OCI-M1 (cell line): ENCODE measurements around the gene SUN5.
"Not testable (repeated sequence)": the region's sequence is repeated elsewhere in the genome, so short reads cannot be mapped to it uniquely, and the experiment has no call there.

Source experiments
- DNase-seq: peaks from one replicate; lab custom pipeline; 2025; lab: John Stamatoyannopoulos, UW

Gene SUN5

GRCh38 chr20:32965115-32965514 lies 39.1 kb downstream of the SUN5 start:
- no peak for DNase-seq

GRCh38 chr20:32964575-32964974 lies 39.7 kb downstream of the SUN5 start:
- no peak for DNase-seq

GRCh38 chr20:32963176-32963575 lies 41.1 kb downstream of the SUN5 start:
- DNase-seq = no peak

- not testable (repeated sequence) for DNase-seq
Measured at GRCh38 chr20:32962646-32963045, 41.6 kb downstream of the SUN5 start.

GRCh38 chr20:32962053-32962452 lies 42.2 kb downstream of the SUN5 start:
- no peak for DNase-seq

GRCh38 chr20:32960849-32961731 lies 43.1 kb downstream of the SUN5 start:
- DNase-seq = no peak

- no peak for DNase-seq
Measured at GRCh38 chr20:32960222-32960518, 44.1 kb downstream of the SUN5 start.

GRCh38 chr20:32959351-32960221 lies 44.6 kb downstream of the SUN5 start:
- DNase-seq = no peak

- no peak for DNase-seq
Measured at GRCh38 chr20:32958574-32958973, 45.7 kb downstream of the SUN5 start.

- DNase-seq = no peak
Measured at GRCh38 chr20:32957459-32957858, 46.8 kb downstream of the SUN5 start.

- not testable (repeated sequence) for DNase-seq
Measured at GRCh38 chr20:32950539-32950938, 53.7 kb downstream of the SUN5 start.

- no peak for DNase-seq
Measured at GRCh38 chr20:32946629-32947028, 57.6 kb downstream of the SUN5 start.

- DNase-seq = peak; percentile 39
Measured at GRCh38 chr20:32945710-32946221, 58.5 kb downstream of the SUN5 start.

GRCh38 chr20:32943490-32944052 lies 60.7 kb downstream of the SUN5 start:
- no peak for DNase-seq

- no peak for DNase-seq
Measured at GRCh38 chr20:32941155-32941885, 62.9 kb downstream of the SUN5 start.

- DNase-seq = no peak
Measured at GRCh38 chr20:32934580-32934979, 69.7 kb downstream of the SUN5 start.
